GM12891 (cell line): Measurements from ENCODE around the gene RAB20.

Experiments
- POLR2A ChIP-seq: IDR thresholded peaks from 2 replicates; pipeline ENCODE4 v1.6.1; 2011; ENCODE audit warnings: low read depth, low read length, control low read depth
- POLR2AphosphoS5 ChIP-seq: IDR thresholded peaks from 2 replicates; pipeline ENCODE4 v1.6.1; 2011; ENCODE audit warnings: low read depth, low read length, control low read depth
- POU2F2 ChIP-seq: IDR thresholded peaks from 2 replicates; pipeline ENCODE4 v1.6.1; 2011; ENCODE audit warnings: low read depth, mild to moderate bottlenecking, control low read depth, low read length, moderate library complexity
- TAF1 ChIP-seq: IDR thresholded peaks from 2 replicates; pipeline ENCODE4 v1.6.1; 2011; ENCODE audit warnings: low read depth, low read length, control low read depth

DNA sequence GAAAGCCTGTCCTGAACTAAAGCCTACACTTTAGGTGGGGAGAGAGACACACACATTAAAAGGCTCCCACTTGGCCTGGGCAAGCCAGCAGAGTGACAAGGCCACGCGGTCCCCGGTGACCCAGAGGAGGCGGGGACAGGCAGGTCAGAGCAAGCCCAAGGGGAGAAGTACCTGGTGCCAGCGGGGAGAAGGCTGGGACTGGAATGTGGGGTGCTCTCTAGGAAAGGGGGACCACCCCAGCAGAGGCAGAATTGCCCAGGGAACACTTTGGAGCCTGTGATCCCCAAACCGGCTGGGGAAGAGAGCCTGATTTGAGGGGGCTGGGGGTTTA, 82.3 kb downstream of the RAB20 start:
- TF ChIP-seq POLR2AphosphoS5 = no peak
- no peak for TF ChIP-seq POLR2A
- TF ChIP-seq TAF1 = no peak
- no peak for TF ChIP-seq POU2F2
